Panc1 (cell line): ENCODE measurements around the gene NDUFA7.

Experiments used
- POLR2AphosphoS5 ChIP-seq: IDR thresholded peaks from 2 replicates; pipeline ENCODE4 v1.6.1; 2012; ENCODE audit warnings: mild to moderate bottlenecking, low read depth, low read length, moderate library complexity
- TCF7L2 ChIP-seq: IDR thresholded peaks from 2 replicates; pipeline ENCODE4 v1.6.1; 2011; ENCODE audit warnings: mild to moderate bottlenecking, low read depth, low read length, inconsistent platforms
- TF ChIP-seq, protein P1 (sequence below): fragments of 450-650 bp; IDR thresholded peaks from 2 replicates; pipeline ENCODE4 v1.5.1; 2017; ENCODE audit warnings: mild to moderate bottlenecking
- TF ChIP-seq, protein P2 (sequence below), 2 experiments: IDR thresholded peaks; 2 replicates each; pipeline ENCODE4 v1.6.1; 2011 to 2012; ENCODE audit warnings: low read depth in 2 of 2, control low read depth in 1 of 2, low read length in 1 of 2, mild to moderate bottlenecking in 1 of 2, moderate library complexity in 1 of 2; ENCODE audit not compliant: insufficient read depth in 1 of 2

DNA sequence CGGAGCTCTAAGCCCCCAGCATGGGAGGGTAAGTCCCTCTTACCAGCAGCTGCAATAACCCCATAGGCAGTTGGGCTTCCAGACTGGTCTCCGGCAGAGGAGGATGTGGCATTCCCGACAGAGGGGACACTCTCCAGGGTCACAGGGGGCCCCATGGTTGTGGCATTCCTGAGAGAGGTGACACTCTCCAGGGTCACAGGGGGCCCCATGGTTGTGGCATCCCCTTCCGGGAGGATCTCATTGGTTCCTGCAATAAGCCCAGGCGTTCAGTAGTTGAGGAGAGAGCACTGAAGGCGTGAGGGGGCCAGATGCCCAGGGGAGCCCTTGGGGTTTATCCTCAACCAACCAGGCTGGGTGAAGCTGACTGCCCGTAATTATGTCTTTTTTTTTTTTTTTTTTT lies 18.4 kb downstream of the NDUFA7 start:
- TF ChIP-seq, protein P1, sequence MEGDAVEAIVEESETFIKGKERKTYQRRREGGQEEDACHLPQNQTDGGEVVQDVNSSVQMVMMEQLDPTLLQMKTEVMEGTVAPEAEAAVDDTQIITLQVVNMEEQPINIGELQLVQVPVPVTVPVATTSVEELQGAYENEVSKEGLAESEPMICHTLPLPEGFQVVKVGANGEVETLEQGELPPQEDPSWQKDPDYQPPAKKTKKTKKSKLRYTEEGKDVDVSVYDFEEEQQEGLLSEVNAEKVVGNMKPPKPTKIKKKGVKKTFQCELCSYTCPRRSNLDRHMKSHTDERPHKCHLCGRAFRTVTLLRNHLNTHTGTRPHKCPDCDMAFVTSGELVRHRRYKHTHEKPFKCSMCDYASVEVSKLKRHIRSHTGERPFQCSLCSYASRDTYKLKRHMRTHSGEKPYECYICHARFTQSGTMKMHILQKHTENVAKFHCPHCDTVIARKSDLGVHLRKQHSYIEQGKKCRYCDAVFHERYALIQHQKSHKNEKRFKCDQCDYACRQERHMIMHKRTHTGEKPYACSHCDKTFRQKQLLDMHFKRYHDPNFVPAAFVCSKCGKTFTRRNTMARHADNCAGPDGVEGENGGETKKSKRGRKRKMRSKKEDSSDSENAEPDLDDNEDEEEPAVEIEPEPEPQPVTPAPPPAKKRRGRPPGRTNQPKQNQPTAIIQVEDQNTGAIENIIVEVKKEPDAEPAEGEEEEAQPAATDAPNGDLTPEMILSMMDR: no peak
- TF ChIP-seq TCF7L2 (no peak), POLR2AphosphoS5 (no peak)
- TF ChIP-seq, protein P2, sequence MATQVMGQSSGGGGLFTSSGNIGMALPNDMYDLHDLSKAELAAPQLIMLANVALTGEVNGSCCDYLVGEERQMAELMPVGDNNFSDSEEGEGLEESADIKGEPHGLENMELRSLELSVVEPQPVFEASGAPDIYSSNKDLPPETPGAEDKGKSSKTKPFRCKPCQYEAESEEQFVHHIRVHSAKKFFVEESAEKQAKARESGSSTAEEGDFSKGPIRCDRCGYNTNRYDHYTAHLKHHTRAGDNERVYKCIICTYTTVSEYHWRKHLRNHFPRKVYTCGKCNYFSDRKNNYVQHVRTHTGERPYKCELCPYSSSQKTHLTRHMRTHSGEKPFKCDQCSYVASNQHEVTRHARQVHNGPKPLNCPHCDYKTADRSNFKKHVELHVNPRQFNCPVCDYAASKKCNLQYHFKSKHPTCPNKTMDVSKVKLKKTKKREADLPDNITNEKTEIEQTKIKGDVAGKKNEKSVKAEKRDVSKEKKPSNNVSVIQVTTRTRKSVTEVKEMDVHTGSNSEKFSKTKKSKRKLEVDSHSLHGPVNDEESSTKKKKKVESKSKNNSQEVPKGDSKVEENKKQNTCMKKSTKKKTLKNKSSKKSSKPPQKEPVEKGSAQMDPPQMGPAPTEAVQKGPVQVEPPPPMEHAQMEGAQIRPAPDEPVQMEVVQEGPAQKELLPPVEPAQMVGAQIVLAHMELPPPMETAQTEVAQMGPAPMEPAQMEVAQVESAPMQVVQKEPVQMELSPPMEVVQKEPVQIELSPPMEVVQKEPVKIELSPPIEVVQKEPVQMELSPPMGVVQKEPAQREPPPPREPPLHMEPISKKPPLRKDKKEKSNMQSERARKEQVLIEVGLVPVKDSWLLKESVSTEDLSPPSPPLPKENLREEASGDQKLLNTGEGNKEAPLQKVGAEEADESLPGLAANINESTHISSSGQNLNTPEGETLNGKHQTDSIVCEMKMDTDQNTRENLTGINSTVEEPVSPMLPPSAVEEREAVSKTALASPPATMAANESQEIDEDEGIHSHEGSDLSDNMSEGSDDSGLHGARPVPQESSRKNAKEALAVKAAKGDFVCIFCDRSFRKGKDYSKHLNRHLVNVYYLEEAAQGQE (IDR thresholded peaks at IDR 0.05; ENCODE audit: insufficient read depth in 1 of 2, low read depth in 2 of 2, low read length in 1 of 2): no peak
